ENCODE results near the gene FYCO1. TPM values are rescaled to one million over a fixed set of nuclear protein-coding genes. Genes with fewer than 3 reads are reported as not detected.

FYCO1 gene
- total RNA-seq, 1 experiment from 2014 or later = 7.2 TPM

GRCh38 chr3:45896956-45897355 is 98.7 kb downstream of the FYCO1 start:
- H3K27me3 ChIP-seq = no peaks in the 10 kb centered on the region
- peaks cover 12% of the 10 kb centered on the region for H3K4me1 ChIP-seq
- H3K27ac ChIP-seq = no peak overlapping the region
- no peaks in the 10 kb centered on the region for H3K9me3 ChIP-seq (replicated peaks)
- no peak overlapping the region for H3K4me3 ChIP-seq
- DNase-seq = peak; percentile 23 to 40
- no peaks in the 10 kb centered on the region for H3K36me3 ChIP-seq

- Histone ChIP-seq H3K9me3 (replicated peaks) (no peaks in the 10 kb centered on the region), H3K27me3 (no peaks in the 10 kb centered on the region), H3K27ac (no peak overlapping the region), H3K4me1 (peaks cover 12% of the 10 kb centered on the region), H3K36me3 (no peaks in the 10 kb centered on the region), H3K4me3 (no peak overlapping the region)
- no peak for DNase-seq
Measured at GRCh38 chr3:45895686-45896468, 99.7 kb downstream of the FYCO1 start.

GRCh38 chr3:45894015-45894414 is 101.6 kb downstream of the FYCO1 start:
- no peak for DNase-seq
- Histone ChIP-seq H3K27me3 (no peaks in the 10 kb centered on the region), H3K27ac (no peak overlapping the region), H3K9me3 (replicated peaks) (no peaks in the 10 kb centered on the region), H3K4me3 (no peak overlapping the region), H3K36me3 (no peaks in the 10 kb centered on the region), H3K4me1 (peaks cover 12% of the 10 kb centered on the region)

- no peaks in the 10 kb centered on the region for H3K27me3 ChIP-seq
- H3K4me3 ChIP-seq = no peak overlapping the region
- no peak overlapping the region for H3K27ac ChIP-seq
- DNase-seq = no peak
- H3K9me3 ChIP-seq (replicated peaks) = no peaks in the 10 kb centered on the region
- H3K4me1 ChIP-seq = peaks cover 11% of the 10 kb centered on the region
- no peaks in the 10 kb centered on the region for H3K36me3 ChIP-seq
Measured at GRCh38 chr3:45892161-45892560, 103.5 kb downstream of the FYCO1 start.

GRCh38 chr3:45890405-45890804 is 105.2 kb downstream of the FYCO1 start:
- Histone ChIP-seq H3K4me1 (no peaks in the 10 kb centered on the region), H3K9me3 (replicated peaks) (no peaks in the 10 kb centered on the region), H3K36me3 (no peaks in the 10 kb centered on the region), H3K4me3 (no peak overlapping the region), H3K27ac (no peak overlapping the region), H3K27me3 (no peaks in the 10 kb centered on the region)
- peak in 1 of 2 experiments; percentile 26 for DNase-seq

GRCh38 chr3:45889337-45889736 is 106.3 kb downstream of the FYCO1 start:
- no peak for DNase-seq
- no peak overlapping the region for H3K4me3 ChIP-seq
- H3K4me1 ChIP-seq = no peaks in the 10 kb centered on the region
- H3K27me3 ChIP-seq = no peaks in the 10 kb centered on the region
- H3K27ac ChIP-seq = no peak overlapping the region
- H3K9me3 ChIP-seq (replicated peaks) = no peaks in the 10 kb centered on the region
- no peaks in the 10 kb centered on the region for H3K36me3 ChIP-seq

GRCh38 chr3:45887759-45888511 is 107.7 kb downstream of the FYCO1 start:
- Histone ChIP-seq H3K4me3 (no peak overlapping the region), H3K27me3 (no peaks in the 10 kb centered on the region), H3K36me3 (no peaks in the 10 kb centered on the region), H3K27ac (no peak overlapping the region), H3K9me3 (replicated peaks) (no peaks in the 10 kb centered on the region), H3K4me1 (no peaks in the 10 kb centered on the region)
- no peak for DNase-seq

- Histone ChIP-seq H3K27ac (no peak overlapping the region), H3K4me3 (no peak overlapping the region), H3K27me3 (no peaks in the 10 kb centered on the region), H3K4me1 (no peaks in the 10 kb centered on the region), H3K36me3 (no peaks in the 10 kb centered on the region), H3K9me3 (replicated peaks) (no peaks in the 10 kb centered on the region)
- no peak for DNase-seq
Measured at GRCh38 chr3:45887285-45887684, 108.3 kb downstream of the FYCO1 start.

GRCh38 chr3:45885979-45886705 is 109.5 kb downstream of the FYCO1 start, which contains the start of gene CCR9:
Gene CCR9, plus strand, starts transcription at chr3:45886543. Its CDS starts 8,391 bp downstream, at chr3:45894934.
- Histone ChIP-seq H3K27me3 (no peaks in the 10 kb centered on the region), H3K27ac (no peak within 1 kb of the TSS), H3K4me3 (no peak within 1 kb of the TSS), H3K36me3 (no peaks in the 10 kb centered on the region), H3K9me3 (replicated peaks) (no peaks in the 10 kb centered on the region), H3K4me1 (no peaks in the 10 kb centered on the region)
- DNase-seq = no peak

- H3K27ac ChIP-seq = no peak overlapping the region
- DNase-seq = no peak
- no peaks in the 10 kb centered on the region for H3K4me1 ChIP-seq
- H3K36me3 ChIP-seq = no peaks in the 10 kb centered on the region
- no peaks in the 10 kb centered on the region for H3K9me3 ChIP-seq (replicated peaks)
- H3K27me3 ChIP-seq = no peaks in the 10 kb centered on the region
- no peak overlapping the region for H3K4me3 ChIP-seq
Measured at GRCh38 chr3:45884368-45885201, 111.0 kb downstream of the FYCO1 start.

GRCh38 chr3:45881078-45882022 is 114.3 kb downstream of the FYCO1 start:
- no peak overlapping the region for H3K27ac ChIP-seq
- H3K4me1 ChIP-seq = no peaks in the 10 kb centered on the region
- no peak overlapping the region for H3K4me3 ChIP-seq
- no peaks in the 10 kb centered on the region for H3K36me3 ChIP-seq
- no peak for DNase-seq
- H3K27me3 ChIP-seq = no peaks in the 10 kb centered on the region
- no peaks in the 10 kb centered on the region for H3K9me3 ChIP-seq (replicated peaks)

- Histone ChIP-seq H3K36me3 (no peaks in the 10 kb centered on the region), H3K4me1 (no peaks in the 10 kb centered on the region), H3K9me3 (replicated peaks) (no peaks in the 10 kb centered on the region), H3K27ac (no peak overlapping the region), H3K4me3 (no peak overlapping the region), H3K27me3 (no peaks in the 10 kb centered on the region)
- no peak for DNase-seq
Measured at GRCh38 chr3:45880725-45881077, 114.9 kb downstream of the FYCO1 start.

GRCh38 chr3:45878124-45878523 is 117.5 kb downstream of the FYCO1 start:
- Histone ChIP-seq H3K9me3 (replicated peaks) (0 out of 2 replicates have a peak, but pooled peaks cover under 1% of the 10 kb centered on the region), H3K36me3 (no peaks in the 10 kb centered on the region), H3K4me1 (no peaks in the 10 kb centered on the region), H3K4me3 (no peak overlapping the region), H3K27ac (no peak overlapping the region), H3K27me3 (no peaks in the 10 kb centered on the region)
- DNase-seq = no peak
